Ectodermal cell (in vitro differentiated cells): ENCODE measurements around the gene HOXD11.

Source experiments
- H3K27ac ChIP-seq: 2 replicates; pipeline ENCODE4 v1.7.0; 2013; ENCODE audit warnings: mild to moderate bottlenecking, low read depth, low read length; ENCODE audit not compliant: insufficient read depth, poor library complexity, severe bottlenecking
- H3K27me3 ChIP-seq: 2 replicates; pipeline ENCODE4 v1.7.0; 2013; ENCODE audit warnings: mild to moderate bottlenecking, low read length; ENCODE audit not compliant: insufficient read depth, control insufficient read depth, poor library complexity, severe bottlenecking
- H3K36me3 ChIP-seq: one replicate; pipeline ENCODE4 v1.7.0; 2013; ENCODE audit warnings: low read length; ENCODE audit not compliant: control insufficient read depth, insufficient read depth
- H3K4me1 ChIP-seq: one replicate; pipeline ENCODE4 v1.7.0; 2013; ENCODE audit warnings: low read length; ENCODE audit not compliant: control insufficient read depth, insufficient read depth
- H3K4me3 ChIP-seq: 2 replicates; pipeline ENCODE4 v1.7.0; 2013; ENCODE audit warnings: low read depth, low read length, control low read depth; ENCODE audit not compliant: insufficient read depth
- H3K9me3 ChIP-seq: 2 replicates; pipeline ENCODE4 v1.7.0; 2013; ENCODE audit warnings: mild to moderate bottlenecking, low read length, moderate library complexity; ENCODE audit not compliant: control insufficient read depth
- WGBS, 2 experiments: methylation state at CpG; one replicate each; pipeline ENCODE4 v1.1.7; 2013; ENCODE audit warnings: missing lambda C conversion rate in 2 of 2; 5-methylcytosine and 5-hydroxymethylcytosine counted together

Gene HOXD11

DNA sequence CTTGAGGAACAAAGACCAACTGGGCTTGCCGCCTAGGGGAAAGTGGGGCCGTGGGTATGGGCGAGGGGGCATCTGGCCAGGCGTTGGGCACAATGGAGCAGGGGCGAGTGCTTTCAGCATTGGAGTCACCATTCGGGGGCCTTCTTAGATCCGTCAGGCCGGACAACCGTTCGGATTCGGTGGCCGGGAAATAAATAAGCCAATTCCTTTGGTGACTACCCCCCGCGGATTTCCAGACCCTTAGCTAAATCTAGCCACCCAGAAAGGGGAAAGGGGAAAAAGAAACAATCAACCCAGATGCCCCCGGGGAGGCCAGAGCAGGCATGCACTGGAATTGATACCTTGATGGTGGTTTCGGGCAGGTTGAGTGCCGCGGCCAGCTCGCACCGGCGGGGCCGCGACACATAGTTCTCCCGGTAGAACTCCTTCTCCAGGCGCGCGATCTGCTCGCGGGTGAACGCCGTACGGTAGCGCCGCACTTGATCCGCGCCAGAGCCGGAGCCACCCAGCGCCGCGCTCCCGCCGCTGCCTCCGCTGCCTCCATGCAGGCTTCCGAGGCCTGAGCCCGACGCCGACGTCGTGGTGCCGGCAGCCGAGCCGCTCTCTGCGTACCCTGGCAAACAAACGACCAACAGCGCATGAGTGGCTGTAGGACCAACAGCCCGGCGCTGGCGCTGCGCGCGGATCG lies 25.1 kb upstream of the HOXD11 start:
- no peak overlapping the region for H3K4me3 ChIP-seq
- H3K27ac ChIP-seq: no peak overlapping the region

GRCh38 chr2:176082525-176082823 lies 24.6 kb upstream of the HOXD11 start:
- H3K27ac ChIP-seq: no peak overlapping the region
- no peaks in the 10 kb centered on the region for H3K36me3 ChIP-seq
- no peaks in the 10 kb centered on the region for H3K9me3 ChIP-seq
- H3K4me1 ChIP-seq: peaks cover 10% of the 10 kb centered on the region
- H3K27me3 ChIP-seq: peaks cover 100% of the 10 kb centered on the region
- 1 to 2% methylated on average over 9 to 10 of the region's 10 CpGs for WGBS, 2 experiments
- no peak overlapping the region for H3K4me3 ChIP-seq

More for the DNA sequence above, 25.1 kb upstream of the HOXD11 start:
- Histone ChIP-seq H3K36me3 (no peaks in the 10 kb centered on the region), H3K27me3 (peaks cover 100% of the 10 kb centered on the region), H3K9me3 (no peaks in the 10 kb centered on the region), H3K4me1 (peaks cover 10% of the 10 kb centered on the region)
- WGBS, 2 experiments: 1% methylated on average over 62 of the region's 62 CpGs

DNA sequence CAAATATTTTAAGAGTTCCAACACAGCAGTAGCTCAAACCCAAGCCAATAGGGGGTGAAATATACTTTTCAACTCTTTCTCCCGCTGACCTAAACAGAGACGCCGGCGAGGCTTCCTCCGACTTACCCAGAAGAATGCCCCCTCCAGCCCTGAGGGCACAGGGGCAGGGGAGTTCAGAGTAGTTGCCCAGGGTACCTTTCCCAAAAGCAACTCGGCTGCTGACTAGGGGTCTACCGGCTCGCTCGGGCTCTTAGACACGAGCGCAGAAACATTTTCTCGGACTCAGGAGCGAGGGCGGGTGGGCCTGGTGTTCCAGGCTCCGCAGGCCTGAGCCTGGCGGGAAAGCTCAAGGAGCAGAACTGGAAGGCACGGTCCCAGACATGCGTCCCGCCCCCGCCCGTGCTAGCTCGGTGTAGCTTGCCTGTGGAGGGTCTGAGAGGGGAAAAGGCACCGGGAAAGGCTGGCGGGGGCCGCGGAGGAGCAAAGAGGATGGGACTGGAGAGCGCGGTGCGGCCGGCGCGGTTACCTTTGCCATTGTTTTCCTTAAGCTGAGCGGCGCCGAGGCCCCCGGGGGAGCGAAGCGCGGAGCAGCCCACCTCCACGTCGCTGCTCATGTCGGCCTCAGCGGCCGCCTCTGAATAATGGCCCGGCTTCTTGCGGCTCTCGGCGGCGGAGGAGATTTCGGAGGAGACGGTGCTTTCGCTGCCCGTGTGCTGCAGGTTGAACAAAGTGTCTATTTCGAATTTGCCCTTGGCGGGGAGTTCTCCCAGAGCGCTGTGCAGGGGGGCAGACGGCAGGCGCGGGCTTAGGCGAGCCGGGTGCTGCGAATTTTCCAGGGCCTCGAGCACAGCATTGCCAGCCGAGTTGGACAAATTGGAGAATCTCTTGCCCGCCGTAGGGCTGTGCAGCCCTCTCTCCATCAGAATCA lies 24.0 kb upstream of the HOXD11 start:
- Histone ChIP-seq H3K9me3 (no peaks in the 10 kb centered on the region), H3K36me3 (no peaks in the 10 kb centered on the region), H3K27ac (no peak overlapping the region), H3K4me3 (no peak overlapping the region), H3K4me1 (peaks cover 11% of the 10 kb centered on the region), H3K27me3 (peaks cover 100% of the 10 kb centered on the region)
- WGBS, 2 experiments: 1% methylated on average over 66 of the region's 66 CpGs

- WGBS, 2 experiments: 7 to 10% methylated on average over 21 to 27 of the region's 27 CpGs
- Histone ChIP-seq H3K27me3 (peaks cover 100% of the 10 kb centered on the region), H3K36me3 (no peaks in the 10 kb centered on the region), H3K4me3 (no peak within 1 kb of the TSS), H3K4me1 (peaks cover 14% of the 10 kb centered on the region), H3K27ac (no peak within 1 kb of the TSS), H3K9me3 (no peaks in the 10 kb centered on the region)
Measured at GRCh38 chr2:176083796-176084261, 23.3 kb upstream of the HOXD11 start, which contains the start of gene EVX2. EVX2 (minus strand) TSS chr2:176083962; CDS start chr2:176083776, 186 bp downstream.

GRCh38 chr2:176084611-176085119 lies 22.4 kb upstream of the HOXD11 start:
- no peaks in the 10 kb centered on the region for H3K36me3 ChIP-seq
- H3K4me3 ChIP-seq: no peak overlapping the region
- WGBS, 2 experiments: 3% methylated on average over 25 to 26 of the region's 26 CpGs
- peaks cover 14% of the 10 kb centered on the region for H3K4me1 ChIP-seq
- H3K9me3 ChIP-seq: no peaks in the 10 kb centered on the region
- H3K27me3 ChIP-seq: peaks cover 100% of the 10 kb centered on the region
- no peak overlapping the region for H3K27ac ChIP-seq

DNA sequence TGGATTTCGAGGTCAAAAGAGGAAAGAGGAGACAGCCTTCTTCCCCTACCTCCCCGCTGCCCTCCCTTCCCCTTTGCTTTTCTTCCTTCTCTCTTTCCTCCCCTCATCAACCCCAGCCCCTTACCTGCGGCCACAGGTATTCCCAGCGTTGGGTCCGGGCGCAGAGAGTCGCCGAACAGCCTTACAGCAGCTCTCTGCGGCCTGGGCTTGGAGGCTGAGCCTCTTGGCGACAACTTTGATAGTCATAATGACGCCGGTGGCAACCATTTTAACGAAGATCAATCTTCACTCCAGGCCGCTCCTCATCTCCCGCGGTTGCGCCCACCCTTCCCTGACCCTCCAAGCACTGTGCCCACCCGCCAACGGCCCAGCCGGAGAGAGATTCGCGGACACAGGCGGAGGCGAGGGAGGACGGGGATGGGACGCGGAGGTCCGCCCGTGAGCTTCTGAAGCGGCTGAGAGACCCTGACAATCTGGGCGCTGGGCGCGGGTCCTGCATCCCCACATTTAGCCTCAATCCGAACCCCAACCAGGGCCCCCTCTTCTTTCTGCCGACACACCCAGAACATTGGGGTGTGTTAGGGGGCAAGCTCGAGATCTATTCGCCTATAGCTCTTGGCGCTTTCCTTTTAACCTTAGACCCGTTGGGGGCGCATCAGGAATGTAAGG lies 21.8 kb upstream of the HOXD11 start:
- Histone ChIP-seq H3K36me3 (no peaks in the 10 kb centered on the region), H3K9me3 (no peaks in the 10 kb centered on the region), H3K27me3 (peaks cover 100% of the 10 kb centered on the region), H3K4me3 (no peak overlapping the region), H3K27ac (no peak overlapping the region), H3K4me1 (peaks cover 14% of the 10 kb centered on the region)
- 3% methylated on average over 34 to 39 of the region's 40 CpGs for WGBS, 2 experiments

- no peak overlapping the region for H3K4me3 ChIP-seq
Measured at GRCh38 chr2:176085861-176086771, 21.0 kb upstream of the HOXD11 start.

DNA sequence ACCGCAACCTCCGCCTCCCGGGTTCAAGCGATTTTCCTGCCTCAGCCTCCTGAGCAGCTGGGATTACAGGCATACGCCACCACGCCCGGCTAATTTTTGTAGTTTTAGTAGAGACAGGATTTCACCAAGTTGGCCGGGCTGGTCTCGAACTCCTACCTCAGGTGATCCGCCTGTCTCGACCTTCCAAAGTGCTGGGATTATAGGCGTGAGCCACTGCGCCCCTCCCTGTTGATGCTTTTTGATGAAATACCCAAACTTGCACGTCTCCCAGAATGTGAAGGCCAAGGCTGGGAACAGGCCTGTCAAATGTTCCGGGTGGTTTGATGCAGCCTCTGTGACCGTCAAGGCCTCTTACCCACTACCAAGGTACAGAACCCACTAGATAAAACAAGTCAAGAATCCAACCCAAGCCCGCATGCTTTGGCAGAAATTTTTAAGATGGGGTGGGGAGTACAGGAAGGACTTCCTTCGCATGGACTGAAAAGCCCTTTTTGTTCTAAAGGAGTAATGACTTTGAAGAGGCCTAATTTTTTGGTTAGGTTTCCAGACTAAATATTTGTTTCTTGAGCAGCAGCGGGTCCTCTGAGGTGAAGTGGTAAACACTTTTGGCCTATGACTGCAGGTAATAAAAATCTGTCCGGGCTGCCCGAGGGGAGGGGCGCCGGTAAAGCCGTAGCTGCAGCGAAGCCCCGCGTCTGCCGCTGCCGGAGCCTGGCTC lies 19.6 kb upstream of the HOXD11 start:
- peak overlapping the region; percentile 28 for H3K4me3 ChIP-seq
- peaks cover 100% of the 10 kb centered on the region for H3K27me3 ChIP-seq
- H3K4me1 ChIP-seq: peaks cover 8% of the 10 kb centered on the region
- H3K9me3 ChIP-seq: no peaks in the 10 kb centered on the region
- H3K27ac ChIP-seq: no peak overlapping the region
- H3K36me3 ChIP-seq: no peaks in the 10 kb centered on the region
- 16 to 17% methylated on average over 29 of the region's 29 CpGs for WGBS, 2 experiments

More at GRCh38 chr2:176085861-176086771, 21.0 kb upstream of the HOXD11 start:
- no peaks in the 10 kb centered on the region for H3K9me3 ChIP-seq
- peaks cover 100% of the 10 kb centered on the region for H3K27me3 ChIP-seq
- 2 to 3% methylated on average over 46 of the region's 46 CpGs for WGBS, 2 experiments
- no peaks in the 10 kb centered on the region for H3K36me3 ChIP-seq
- peaks cover 10% of the 10 kb centered on the region for H3K4me1 ChIP-seq
- no peak overlapping the region for H3K27ac ChIP-seq
